GM18951 (cell line): ENCODE measurements around the gene UQCRC1.

Experiments
- POLR2A ChIP-seq: IDR thresholded peaks from 4 replicates; pipeline ENCODE4 v1.6.1; 2011; ENCODE audit warnings: mild to moderate bottlenecking; ENCODE audit not compliant: insufficient read length, insufficient read depth; ENCODE audit errors: extremely low read depth
- in situ Hi-C: fragments of 300-500 bp; cut with MboI; formaldehyde crosslinking; loops from one replicate; pipeline ENCODE4 v1.12.0; 2022; ENCODE audit warnings: low sequenced_read_pairs, mixed read lengths, inconsistent platforms; ENCODE audit not compliant: unreplicated experiment

Gene UQCRC1

DNA sequence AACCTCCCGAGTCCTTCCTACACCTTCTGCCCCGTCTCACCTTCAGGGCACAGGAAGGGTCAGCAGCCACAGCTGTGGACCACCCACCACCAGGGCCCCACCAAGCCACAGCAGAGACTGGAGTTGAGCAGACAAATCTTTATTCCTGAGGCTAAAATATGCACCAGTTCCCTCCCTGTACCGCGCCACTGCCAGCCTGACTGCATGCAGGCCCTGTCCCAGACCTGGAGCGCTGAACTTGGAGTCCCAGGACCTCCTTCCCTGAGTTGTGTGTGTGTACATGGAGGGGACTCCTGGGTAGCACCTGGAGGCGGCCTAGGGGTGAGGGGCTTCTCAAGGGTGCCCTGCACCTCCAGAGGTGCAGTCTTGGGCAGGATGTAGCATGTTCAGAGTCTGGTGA, 16.2 kb upstream of the UQCRC1 start:
- no peak for TF ChIP-seq POLR2A
- in situ Hi-C loops, result no loop called here

DNA sequence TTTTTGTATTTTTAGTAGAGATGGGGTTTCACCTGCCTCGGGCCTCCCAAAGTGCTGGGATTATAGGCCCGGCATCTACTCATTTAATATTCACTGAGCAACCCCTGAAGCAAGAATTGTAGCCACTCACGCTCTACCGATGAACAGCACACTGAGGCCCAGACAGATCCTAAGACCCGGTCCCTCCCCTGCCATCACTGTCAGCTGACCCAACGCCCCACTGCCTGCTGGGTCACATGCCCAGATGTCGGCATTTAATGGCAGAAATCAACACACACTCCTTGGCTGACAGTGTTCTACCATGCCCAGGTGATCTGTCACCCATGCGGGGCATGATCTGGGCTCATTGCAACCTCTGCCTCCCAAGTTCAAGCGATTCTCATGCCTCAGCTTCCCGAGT, 15.3 kb upstream of the UQCRC1 start:
- TF ChIP-seq POLR2A, result no peak
- in situ Hi-C loops, result no loop called here

DNA sequence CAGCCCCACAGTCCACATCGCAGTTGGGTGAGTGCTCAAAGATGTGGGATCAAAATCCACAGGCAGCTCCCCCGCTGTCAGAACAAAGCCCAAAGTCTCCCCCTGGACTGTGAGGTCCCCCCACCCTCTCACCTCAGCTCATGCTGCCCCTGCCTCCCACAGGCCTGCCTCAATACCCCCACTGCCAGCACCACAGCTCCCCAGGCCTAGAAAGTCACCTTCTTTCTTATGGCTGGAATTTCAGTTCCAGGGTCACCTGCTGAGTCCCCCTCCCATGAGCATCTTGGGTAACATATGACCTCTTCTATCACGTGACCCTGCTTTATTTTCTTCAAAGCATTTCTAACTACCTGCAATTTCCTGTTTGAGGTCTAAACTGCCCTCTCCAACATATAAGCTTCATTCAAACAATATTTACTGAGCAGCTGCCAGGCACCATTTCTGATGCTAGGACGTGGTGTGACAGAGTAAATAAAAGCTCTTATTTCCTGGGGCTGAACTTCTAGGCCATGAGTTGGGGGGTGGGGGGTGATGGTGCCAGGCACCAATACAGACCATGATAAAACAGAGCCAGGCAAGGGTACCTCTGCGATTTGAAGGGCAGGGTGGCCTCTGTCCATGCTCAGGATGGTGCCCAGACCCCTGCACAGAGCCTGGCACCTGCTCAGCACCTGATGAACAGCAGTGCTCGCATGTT, 14.6 kb upstream of the UQCRC1 start:
- no peak for TF ChIP-seq POLR2A
- in situ Hi-C loops, result no loop called here

DNA sequence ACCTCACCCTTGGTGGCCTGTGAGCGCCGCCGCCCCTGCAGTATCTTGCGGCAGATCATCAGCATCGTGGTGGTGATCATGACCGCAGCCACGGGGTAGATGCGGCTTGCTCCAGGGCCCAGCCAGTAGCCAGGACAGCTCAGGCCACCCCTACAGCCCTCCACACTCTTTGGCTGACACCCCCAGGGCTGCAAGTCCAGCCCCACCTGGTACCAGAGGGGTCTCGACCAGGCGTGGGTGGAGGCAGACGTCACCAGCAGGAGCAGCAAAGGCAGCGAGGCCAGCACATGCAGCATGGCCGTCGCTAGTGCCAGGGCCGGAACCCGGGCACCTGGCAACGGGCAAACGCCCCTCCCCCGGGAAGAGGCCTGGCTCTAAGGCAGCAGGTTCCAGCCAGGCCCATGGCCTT, 12.0 kb upstream of the UQCRC1 start, which contains the start of gene TMEM89:
TMEM89 (minus strand) TSS at position 309 of the 409 bp plus-strand sequence; CDS start at position 296, 13 bp downstream.
- in situ Hi-C loops, result no loop called here
- TF ChIP-seq POLR2A, result no peak

DNA sequence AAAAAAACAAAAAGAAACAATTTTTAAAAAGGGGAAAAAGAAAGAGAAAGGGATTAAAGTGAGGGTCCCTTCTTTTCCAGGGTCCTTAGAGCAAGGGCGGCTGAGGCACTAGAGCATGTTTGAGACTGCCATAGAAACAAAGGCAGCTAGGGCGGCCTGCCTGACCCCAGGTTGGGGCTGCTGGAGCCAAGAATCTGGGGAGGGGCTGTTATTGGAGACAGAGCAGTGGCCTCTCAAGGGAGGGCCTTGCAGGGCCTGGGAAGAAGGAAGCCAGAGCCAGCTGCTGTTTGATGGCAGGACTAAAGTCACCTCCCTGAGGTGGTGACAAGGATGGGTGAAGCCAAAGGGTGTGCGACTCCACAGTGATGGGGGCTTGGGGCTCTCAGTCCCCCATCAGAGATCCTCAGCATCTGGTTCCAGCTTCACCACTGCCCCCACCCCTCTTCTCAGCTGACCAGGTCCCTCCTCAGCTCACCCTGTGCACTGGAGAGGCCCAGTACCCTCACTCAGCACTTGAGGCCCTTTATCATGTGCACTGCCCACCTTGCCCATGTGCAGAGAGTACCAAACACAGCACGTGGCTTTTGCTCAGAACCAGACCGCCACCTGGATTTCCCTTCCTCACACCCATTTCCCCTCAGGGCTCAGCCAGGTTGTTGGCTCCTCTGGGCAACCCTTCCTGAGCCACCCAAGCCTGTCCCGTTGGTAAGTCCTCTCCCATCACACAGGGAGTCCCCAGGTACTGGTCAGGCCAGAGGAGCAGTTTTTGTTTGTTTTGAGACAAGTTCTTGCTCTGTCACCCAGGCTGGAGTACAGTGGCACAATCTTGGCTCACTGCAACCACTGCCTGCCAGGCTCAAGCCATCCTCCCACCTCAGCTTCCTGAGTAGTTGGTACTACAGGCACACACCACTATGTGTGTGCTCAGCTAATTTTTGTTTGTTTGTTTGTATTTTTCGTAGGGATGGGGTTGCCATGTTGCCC, 10.4 kb upstream of the UQCRC1 start:
- in situ Hi-C loops, result no loop called here
- no peak for TF ChIP-seq POLR2A

DNA sequence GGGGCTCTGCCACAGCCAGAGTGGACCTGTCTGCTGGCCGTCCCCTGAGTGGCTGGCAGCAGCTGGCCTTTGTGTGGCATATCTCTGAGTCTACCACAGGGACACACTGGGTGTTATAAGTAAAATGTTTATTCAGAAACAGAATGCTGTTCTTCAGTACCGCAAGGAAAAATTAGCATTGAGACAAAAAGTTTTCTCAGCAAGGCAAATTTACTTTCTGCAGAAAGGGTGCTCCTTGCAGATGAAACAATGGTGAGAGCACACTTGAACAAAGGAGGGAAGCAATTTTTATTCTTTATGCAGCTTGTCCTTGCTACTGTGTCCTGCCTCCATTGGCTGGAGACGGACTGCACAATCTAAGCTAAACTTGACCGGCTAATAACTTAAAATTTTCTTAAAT, 8.1 kb upstream of the UQCRC1 start:
- no peak for TF ChIP-seq POLR2A
- in situ Hi-C loops, result no loop called here

DNA sequence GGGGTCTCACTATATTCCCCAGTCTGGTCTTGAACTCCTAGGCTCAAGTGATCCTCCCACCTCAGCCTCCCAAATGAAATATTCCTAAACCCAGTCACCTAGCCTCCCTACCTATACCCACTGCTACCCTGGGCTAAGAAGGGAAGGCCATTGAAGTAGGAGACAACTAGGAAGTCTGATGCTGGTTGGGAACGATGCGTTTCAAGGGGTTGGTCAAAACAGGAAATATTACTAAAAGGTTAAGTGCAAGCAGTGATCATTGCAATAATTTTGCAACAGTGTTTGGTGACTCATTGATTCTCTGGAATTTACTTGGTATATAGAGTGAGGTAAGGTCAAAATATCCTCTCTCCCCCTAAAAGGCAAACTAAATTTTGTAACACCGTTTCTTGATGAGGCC, 4.6 kb upstream of the UQCRC1 start:
- in situ Hi-C loops, result no loop called here
- no peak for TF ChIP-seq POLR2A

DNA sequence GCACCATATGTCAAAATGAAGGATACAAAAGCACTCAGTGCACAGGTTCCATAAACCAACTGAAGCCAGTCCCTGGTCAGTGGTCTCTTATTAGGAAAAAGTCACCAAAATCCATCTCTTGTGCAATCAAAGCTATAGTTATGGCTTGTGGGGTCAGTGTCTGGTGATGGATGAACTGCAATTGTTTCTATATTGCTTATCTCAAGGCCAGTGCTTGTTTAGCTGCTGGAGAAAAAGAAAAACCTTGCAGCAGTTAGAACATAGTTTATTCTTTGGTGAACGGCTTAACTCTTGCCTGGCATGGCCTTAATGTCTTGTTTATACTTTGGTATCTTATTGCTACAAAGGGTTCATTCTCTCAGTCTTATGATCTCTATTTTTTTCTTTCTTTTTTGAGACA, 2.9 kb upstream of the UQCRC1 start:
- no peak for TF ChIP-seq POLR2A
- in situ Hi-C loops, result no loop called here

DNA sequence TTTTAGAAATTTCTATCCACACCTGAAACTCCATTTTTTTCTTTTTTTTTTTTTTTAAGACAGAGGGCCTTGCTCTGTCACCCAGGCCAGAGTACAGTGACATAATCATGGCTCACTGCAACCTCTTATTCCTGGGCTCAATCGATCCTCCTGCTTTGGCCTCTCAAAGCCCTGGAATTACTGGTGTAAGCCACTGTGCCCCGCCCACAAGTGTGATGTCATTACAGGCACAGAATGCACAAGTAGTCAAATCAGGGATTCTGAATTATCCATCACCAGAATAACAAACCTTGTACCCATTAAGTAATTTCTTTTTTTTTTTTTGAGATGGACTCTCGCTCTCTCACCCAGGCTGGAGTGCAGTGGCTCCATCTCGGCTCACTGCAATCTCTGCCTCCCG, 1.9 kb downstream of the UQCRC1 start:
- in situ Hi-C loops, result no loop called here
- no peak for TF ChIP-seq POLR2A

DNA sequence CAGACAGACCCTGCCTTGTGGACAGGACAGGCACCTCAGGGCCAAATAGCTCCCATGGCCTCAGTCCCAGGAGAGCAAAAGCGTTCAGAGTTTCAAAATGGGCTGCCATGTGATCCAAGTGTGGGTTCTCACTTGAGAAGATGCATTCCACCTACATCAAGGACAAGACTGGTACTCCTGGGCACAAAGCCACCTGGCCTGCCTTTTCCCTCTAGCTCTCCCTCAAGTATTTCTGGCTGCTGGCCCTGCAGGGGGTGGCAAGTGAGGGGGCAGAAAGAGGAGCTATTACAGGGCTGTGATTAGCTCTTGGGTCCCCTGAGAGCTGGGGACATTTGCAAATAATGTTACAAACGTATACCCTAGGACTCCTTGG, 7.8 kb downstream of the UQCRC1 start:
- TF ChIP-seq POLR2A, result no peak
- in situ Hi-C loops, result no loop called here

DNA sequence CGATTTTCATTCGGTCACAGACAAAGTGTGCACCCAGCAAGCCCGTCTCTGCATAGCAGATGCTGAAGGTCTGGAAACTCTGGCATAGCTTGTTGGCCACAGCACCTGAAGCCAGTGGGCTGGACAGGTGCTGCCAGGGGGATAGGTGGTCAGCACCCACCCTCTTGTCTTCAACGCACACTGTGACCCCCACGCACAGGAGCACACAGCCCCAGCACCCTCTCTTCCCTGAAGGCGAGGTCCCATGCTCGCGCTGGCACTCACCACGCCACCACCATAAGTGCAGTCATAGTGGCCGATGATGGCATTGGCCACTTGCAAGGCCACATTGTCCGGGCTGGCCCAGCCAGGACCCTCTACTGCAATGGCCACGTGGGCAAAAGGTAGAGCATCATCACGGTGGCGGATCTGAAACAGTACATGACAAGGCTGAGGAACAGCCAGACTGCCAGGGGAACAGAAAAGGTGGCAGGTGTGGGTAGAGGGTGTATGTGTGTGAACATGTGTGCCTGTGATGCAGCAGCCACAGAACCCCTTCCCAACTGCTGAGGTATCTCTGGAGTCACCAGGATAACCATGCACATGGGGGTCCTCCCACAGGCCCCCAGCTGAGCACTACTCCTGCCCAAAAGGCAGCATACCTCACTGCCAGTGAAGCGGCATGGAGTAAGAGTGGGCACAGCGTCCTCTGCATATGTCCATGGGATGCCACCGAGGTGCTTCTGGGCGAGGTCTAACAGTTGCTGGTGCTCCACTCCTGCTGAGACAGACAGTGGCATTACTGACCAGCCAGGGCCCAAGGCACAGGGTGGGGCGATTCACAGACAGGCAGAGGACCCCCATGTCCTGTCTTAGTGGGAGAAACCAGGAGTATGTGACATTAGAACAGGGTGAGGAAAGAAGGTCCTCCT, 8.5 kb downstream of the UQCRC1 start:
- in situ Hi-C loops, result no loop called here
- TF ChIP-seq POLR2A, result no peak

DNA sequence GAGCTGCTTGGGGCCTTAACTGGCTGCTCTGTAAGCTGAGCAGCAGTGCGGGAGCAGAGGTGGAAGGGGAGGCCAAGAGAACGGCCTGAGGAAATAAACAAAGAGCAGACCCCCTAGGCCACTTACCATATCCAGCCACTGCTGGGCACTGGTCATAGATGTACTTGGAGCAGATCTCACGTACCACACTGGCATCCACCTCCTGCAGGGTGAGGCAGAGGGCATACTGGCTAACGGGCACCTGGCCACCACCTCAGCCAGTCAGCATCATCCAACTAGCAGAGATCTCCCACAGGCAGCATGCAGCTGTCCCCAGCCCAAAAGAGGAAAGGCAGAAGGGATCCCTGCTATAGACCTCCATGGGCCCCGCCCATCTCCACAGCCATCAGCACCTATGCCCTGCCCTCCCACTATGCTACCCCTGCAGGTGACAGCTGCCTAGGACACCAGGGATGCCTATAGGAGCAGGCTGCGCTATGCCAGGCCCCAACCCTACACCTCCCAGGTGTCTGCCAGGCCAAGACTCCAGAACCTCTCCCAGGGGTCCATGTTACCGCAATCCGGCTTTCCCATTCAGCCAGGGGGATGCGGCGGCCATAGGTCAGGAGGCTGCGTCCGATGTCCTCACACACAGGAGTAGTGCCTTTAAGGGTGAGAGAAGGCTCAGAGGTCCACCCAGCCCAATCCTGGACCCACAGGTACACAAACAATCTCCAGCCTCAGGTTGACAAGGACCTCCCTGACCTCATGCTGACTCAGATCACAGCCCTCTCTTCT, 9.7 kb downstream of the UQCRC1 start:
- in situ Hi-C loops, result no loop called here
- no peak for TF ChIP-seq POLR2A
